Stomach smooth muscle (tissue), 2 donors: ENCODE measurements around the gene SETD2.

ENCODE experiments used
- H3K27ac ChIP-seq: one replicate; pipeline ENCODE4 v1.7.0; 2013; ENCODE audit warnings: mild to moderate bottlenecking, low read length, inconsistent platforms
- H3K27me3 ChIP-seq, 2 donors: one replicate each; pipeline ENCODE4 v1.7.0; 2013; ENCODE audit warnings: low read length in 2 of 2; ENCODE audit not compliant: insufficient read depth in 2 of 2, control insufficient read depth in 1 of 2
- H3K36me3 ChIP-seq, 2 donors: one replicate each; pipeline ENCODE4 v1.7.0; 2013; ENCODE audit warnings: low read length in 2 of 2; ENCODE audit not compliant: control insufficient read depth in 2 of 2, insufficient read depth in 2 of 2
- H3K4me1 ChIP-seq: one replicate; pipeline ENCODE4 v1.7.0; 2013; ENCODE audit warnings: low read length; ENCODE audit not compliant: control insufficient read depth, insufficient read depth
- H3K4me3 ChIP-seq, 2 donors: one replicate each; pipeline ENCODE4 v1.7.0; 2013; ENCODE audit warnings: low read length in 2 of 2
- H3K9ac ChIP-seq, 2 donors: one replicate each; pipeline ENCODE4 v1.7.0; 2013; ENCODE audit warnings: low read length in 2 of 2, mild to moderate bottlenecking in 1 of 2
- H3K9me3 ChIP-seq, 2 donors: one replicate each; pipeline ENCODE4 v1.7.0; 2013; ENCODE audit warnings: low read length in 2 of 2; ENCODE audit not compliant: control insufficient read depth in 2 of 2
- donor health status: healthy.
- donor health status: Pancreatic carcinoma.

The SETD2 gene

GRCh38 chr3:46990573-46991374, 173.1 kb downstream of the SETD2 start:
- Histone ChIP-seq H3K4me3 (no peak overlapping the region), H3K27ac (no peak overlapping the region), H3K36me3 (peaks cover 0 to 5% of the 10 kb centered on the region in 2 donors), H3K4me1 (peaks cover 5% of the 10 kb centered on the region), H3K27me3 (no peaks in the 10 kb centered on the region), H3K9ac (no peak overlapping the region), H3K9me3 (no peaks in the 10 kb centered on the region)

- Histone ChIP-seq H3K4me1 (peaks cover 5% of the 10 kb centered on the region), H3K9ac (no peak overlapping the region), H3K4me3 (no peak overlapping the region), H3K27me3 (no peaks in the 10 kb centered on the region), H3K9me3 (no peaks in the 10 kb centered on the region), H3K27ac (no peak overlapping the region), H3K36me3 (peaks cover 0 to 5% of the 10 kb centered on the region in 2 donors)
Observed at GRCh38 chr3:46989146-46989810, 174.6 kb downstream of the SETD2 start.

GRCh38 chr3:46988616-46989015, 175.3 kb downstream of the SETD2 start:
- Histone ChIP-seq H3K9me3 (no peaks in the 10 kb centered on the region), H3K36me3 (peaks cover 0 to 2% of the 10 kb centered on the region in 2 donors), H3K4me3 (no peak overlapping the region), H3K27me3 (no peaks in the 10 kb centered on the region), H3K27ac (no peak overlapping the region), H3K4me1 (peaks cover 5% of the 10 kb centered on the region), H3K9ac (no peak overlapping the region)

- Histone ChIP-seq H3K27ac (no peak overlapping the region), H3K9me3 (no peaks in the 10 kb centered on the region), H3K4me1 (peaks cover 5% of the 10 kb centered on the region), H3K9ac (no peak overlapping the region), H3K4me3 (no peak overlapping the region), H3K27me3 (no peaks in the 10 kb centered on the region), H3K36me3 (peaks cover 0 to 2% of the 10 kb centered on the region in 2 donors)
Observed at GRCh38 chr3:46987743-46988401, 176.0 kb downstream of the SETD2 start.

- H3K9ac ChIP-seq = no peak overlapping the region
- no peak overlapping the region for H3K4me3 ChIP-seq
- no peaks in the 10 kb centered on the region for H3K27me3 ChIP-seq
- H3K9me3 ChIP-seq = no peaks in the 10 kb centered on the region
- peaks cover 0 to 2% of the 10 kb centered on the region in 2 donors for H3K36me3 ChIP-seq
- peaks cover 5% of the 10 kb centered on the region for H3K4me1 ChIP-seq
- H3K27ac ChIP-seq = no peak overlapping the region
Observed at GRCh38 chr3:46987319-46987742, 176.6 kb downstream of the SETD2 start.

GRCh38 chr3:46986782-46987310, 177.1 kb downstream of the SETD2 start:
- Histone ChIP-seq H3K27me3 (no peaks in the 10 kb centered on the region), H3K4me1 (peaks cover 5% of the 10 kb centered on the region), H3K27ac (no peak overlapping the region), H3K9me3 (no peaks in the 10 kb centered on the region), H3K36me3 (peaks cover 0 to 2% of the 10 kb centered on the region in 2 donors), H3K9ac (no peak overlapping the region), H3K4me3 (no peak overlapping the region)

GRCh38 chr3:46986055-46986730, 177.7 kb downstream of the SETD2 start:
- Histone ChIP-seq H3K27ac (no peak overlapping the region), H3K36me3 (peaks cover 0 to 2% of the 10 kb centered on the region in 2 donors), H3K4me3 (no peak overlapping the region), H3K9me3 (no peaks in the 10 kb centered on the region), H3K9ac (no peak overlapping the region), H3K27me3 (no peaks in the 10 kb centered on the region), H3K4me1 (peaks cover 5% of the 10 kb centered on the region)

- Histone ChIP-seq H3K27ac (no peak overlapping the region), H3K4me3 (no peak overlapping the region), H3K36me3 (peaks cover 0 to 2% of the 10 kb centered on the region in 2 donors), H3K9ac (no peak overlapping the region), H3K27me3 (no peaks in the 10 kb centered on the region), H3K4me1 (peaks cover 7% of the 10 kb centered on the region), H3K9me3 (no peaks in the 10 kb centered on the region)
Observed at GRCh38 chr3:46985588-46985987, 178.3 kb downstream of the SETD2 start.

GRCh38 chr3:46984591-46985459, 179.1 kb downstream of the SETD2 start:
- no peaks in the 10 kb centered on the region for H3K27me3 ChIP-seq
- no peak overlapping the region for H3K27ac ChIP-seq
- peaks cover 14% of the 10 kb centered on the region for H3K4me1 ChIP-seq
- H3K36me3 ChIP-seq = peaks cover 0 to 2% of the 10 kb centered on the region in 2 donors
- no peak overlapping the region for H3K9ac ChIP-seq
- no peaks in the 10 kb centered on the region for H3K9me3 ChIP-seq
- H3K4me3 ChIP-seq = no peak overlapping the region
